Liver (tissue), 9 donors: ENCODE measurements around the gene CD28. TPM values are rescaled to one million over a fixed set of nuclear protein-coding genes. Genes with fewer than 3 reads are reported as not detected.

Experiments
- DNase-seq: peaks from one replicate; pipeline ENCODE4 v3.0.0-alpha.2; 2017; ENCODE audit warnings: low spot score
- H3K27ac ChIP-seq, 2 donors: one replicate each; pipeline ENCODE4 v1.7.0; 2013; ENCODE audit warnings: inconsistent platforms in 2 of 2, low read length in 2 of 2, control low read depth in 1 of 2, low read depth in 1 of 2, mild to moderate bottlenecking in 1 of 2
- H3K27me3 ChIP-seq, 4 donors: one replicate each; pipeline versions ENCODE4 v1.6.1 to v1.7.0; 2013; ENCODE audit warnings: low read length in 3 of 4, inconsistent platforms in 1 of 4, mild to moderate bottlenecking in 1 of 4, moderate library complexity in 1 of 4; ENCODE audit not compliant: control insufficient read depth in 4 of 4, insufficient read depth in 4 of 4
- H3K36me3 ChIP-seq, 4 donors: one replicate each; pipeline versions ENCODE4 v1.6.1 to v1.7.0; 2013; ENCODE audit warnings: low read length in 3 of 4, mild to moderate bottlenecking in 3 of 4, low read depth in 1 of 4, moderate library complexity in 1 of 4; ENCODE audit not compliant: control insufficient read depth in 4 of 4, insufficient read depth in 3 of 4
- H3K4me1 ChIP-seq, 4 donors: one replicate each; pipeline versions ENCODE4 v1.6.1 to v1.7.0; 2013; ENCODE audit warnings: low read length in 3 of 4, mild to moderate bottlenecking in 3 of 4, moderate library complexity in 1 of 4; ENCODE audit not compliant: control insufficient read depth in 4 of 4, insufficient read depth in 4 of 4
- H3K4me3 ChIP-seq, 3 donors: one replicate each; pipeline versions ENCODE4 v1.6.1 to v1.7.0; 2013; ENCODE audit warnings: low read length in 3 of 3, control low read depth in 1 of 3, low read depth in 1 of 3, mild to moderate bottlenecking in 1 of 3
- H3K9ac ChIP-seq, 2 donors: one replicate each; pipeline ENCODE4 v1.7.0; 2013; ENCODE audit warnings: low read length in 2 of 2, mild to moderate bottlenecking in 2 of 2, moderate library complexity in 2 of 2, control low read depth in 1 of 2, low read depth in 1 of 2
- H3K9me3 ChIP-seq, 4 donors: one replicate each; pipeline versions ENCODE4 v1.6.1 to v1.7.0; 2013; ENCODE audit warnings: low read length in 3 of 4; ENCODE audit not compliant: control insufficient read depth in 4 of 4
- ATF3 ChIP-seq: IDR thresholded peaks from 2 replicates; pipeline ENCODE4 v1.6.1; 2016; ENCODE audit warnings: antibody characterized with exemption
- CTCF ChIP-seq: fragments of 150-350 bp; IDR thresholded peaks from 2 replicates; pipeline ENCODE4 v1.5.1; 2017; ENCODE audit warnings: improper control_type of control experiment, low read depth, low read length; ENCODE audit not compliant: missing input control
- EGR1 ChIP-seq, 2 donors: IDR thresholded peaks; 2 replicates each; pipeline ENCODE4 v1.6.1; 2016 to 2018; ENCODE audit warnings: antibody characterized with exemption in 2 of 2, low read depth in 2 of 2
- FOXA1 ChIP-seq: IDR thresholded peaks from 2 replicates; pipeline ENCODE4 v1.6.1; 2016; ENCODE audit warnings: antibody characterized with exemption
- FOXA2 ChIP-seq: IDR thresholded peaks from 2 replicates; pipeline ENCODE4 v1.6.1; 2016; ENCODE audit warnings: antibody characterized with exemption
- GABPA ChIP-seq, 2 donors: IDR thresholded peaks in 1 of 2; conservative IDR thresholded peaks in 1 of 2; 2 replicates each; pipeline ENCODE4 v1.6.1; 2016; ENCODE audit warnings: antibody characterized with exemption in 2 of 2, mild to moderate bottlenecking in 1 of 2, moderate library complexity in 1 of 2
- HNF4A ChIP-seq, 2 donors: conservative IDR thresholded peaks; 2 replicates each; pipeline ENCODE4 v1.6.1; 2016; ENCODE audit warnings: antibody characterized with exemption in 2 of 2, mild to moderate bottlenecking in 2 of 2
- HNF4G ChIP-seq: IDR thresholded peaks from 2 replicates; pipeline ENCODE4 v1.6.1; 2016; ENCODE audit warnings: antibody characterized with exemption
- JUND ChIP-seq, 2 donors: IDR thresholded peaks; 2 replicates each; pipeline ENCODE4 v1.6.1; 2016; ENCODE audit warnings: antibody characterized with exemption in 2 of 2
- MAX ChIP-seq: IDR thresholded peaks from 2 replicates; pipeline ENCODE4 v1.6.1; 2016; ENCODE audit warnings: antibody characterized with exemption
- NR2F2 ChIP-seq: IDR thresholded peaks from 2 replicates; pipeline ENCODE4 v1.6.1; 2016; ENCODE audit warnings: antibody characterized with exemption
- RAD21 ChIP-seq, 2 donors: IDR thresholded peaks; 2 replicates each; pipeline ENCODE4 v1.6.1; 2016; ENCODE audit warnings: antibody characterized with exemption in 2 of 2, mild to moderate bottlenecking in 2 of 2
- REST ChIP-seq: IDR thresholded peaks from 2 replicates; pipeline ENCODE4 v1.6.1; 2016; ENCODE audit warnings: antibody characterized with exemption, mild to moderate bottlenecking
- RXRA ChIP-seq, 2 donors: IDR thresholded peaks; 2 replicates each; pipeline ENCODE4 v1.6.1; 2017 to 2018; ENCODE audit warnings: antibody characterized with exemption in 2 of 2, mild to moderate bottlenecking in 1 of 2
- SP1 ChIP-seq: IDR thresholded peaks from 2 replicates; pipeline ENCODE4 v1.6.1; 2018; ENCODE audit warnings: antibody characterized with exemption, mild to moderate bottlenecking
- TAF1 ChIP-seq: conservative IDR thresholded peaks from 2 replicates; pipeline ENCODE4 v1.6.1; 2016; ENCODE audit warnings: antibody characterized with exemption, mild to moderate bottlenecking
- YY1 ChIP-seq: IDR thresholded peaks from 2 replicates; pipeline ENCODE4 v1.6.1; 2016; ENCODE audit warnings: antibody characterized with exemption, mild to moderate bottlenecking
- ZBTB33 ChIP-seq: IDR thresholded peaks from 2 replicates; pipeline ENCODE4 v1.6.1; 2016; ENCODE audit warnings: antibody characterized with exemption
- WGBS: extraction: QIAGEN DNeasy Blood & Tissue Kit; methylation state at CpG from one replicate; pipeline ENCODE4 v1.1.7; 2013; 5-methylcytosine and 5-hydroxymethylcytosine counted together
- polyA plus RNA-seq, 2 donors: library from polyadenylated mRNA; stranded (reverse) in 1 of 2; unstranded in 1 of 2; fragments of 200-250 nt in 1 of 2; fragments of >200 nt in 1 of 2; fragmentation: Nextera tagmentation in 1 of 2; extraction: Ambion mirVana in 1 of 2; gene quantifications; one replicate each; pipeline versions ENCODE4 v1.2.1 to v1.2.3, GENCODE V29; 2013 to 2015
- total RNA-seq, 2 donors: library from RNA; depleted of rRNA; stranded (reverse); fragments of >200 nt; gene quantifications; one replicate each; pipeline ENCODE4 v1.2.3, GENCODE V29; 2014
- donor health status: healthy.
- donor health status: healthy.
- donor health status: healthy.
- donor health status: healthy.
- donor health status: healthy.

The CD28 gene
- total and polyA plus RNA-seq, 4 donors = 0.08 to 0.93 (median 0.33) TPM

GRCh38 chr2:203675086-203675485 lies 31.4 kb upstream of the CD28 start:
- no peak for DNase-seq
- Histone ChIP-seq H3K9ac (no peak overlapping the region), H3K27ac (no peak overlapping the region), H3K27me3 (no peaks in the 10 kb centered on the region), H3K36me3 (no peaks in the 10 kb centered on the region), H3K4me1 (no peaks in the 10 kb centered on the region), H3K4me3 (no peak overlapping the region), H3K9me3 (no peaks in the 10 kb centered on the region)
- 94% methylated on average over 3 of the region's 3 CpGs for WGBS
- TF ChIP-seq MAX (no peak), HNF4G (no peak), EGR1 (IDR thresholded peaks at IDR 0.05; ENCODE audit: low read depth in 2 of 2) (no peak)

- 98% methylated on average over 3 of the region's 3 CpGs for WGBS
- no peak overlapping the region for H3K27ac ChIP-seq
- no peak overlapping the region for H3K9ac ChIP-seq
- no peaks in the 10 kb centered on the region for H3K9me3 ChIP-seq
- no peaks in the 10 kb centered on the region for H3K27me3 ChIP-seq
- H3K36me3 ChIP-seq = no peaks in the 10 kb centered on the region
- H3K4me1 ChIP-seq = peaks cover 0 to 6% (median 3%) of the 10 kb centered on the region in 4 donors
- DNase-seq = no peak
- TF ChIP-seq JUND (IDR thresholded peaks at IDR 0.05) (no peak), RXRA (IDR thresholded peaks at IDR 0.05) (no peak), MAX (no peak), CTCF (no peak), SP1 (no peak), YY1 (no peak), GABPA (IDR thresholded peaks at IDR 0.05 in 1 of 2, conservative IDR thresholded peaks at IDR 0.05 in 1 of 2) (no peak), REST (no peak), HNF4G (no peak), FOXA1 (no peak), FOXA2 (no peak), NR2F2 (no peak), RAD21 (IDR thresholded peaks at IDR 0.05) (no peak), ZBTB33 (no peak), TAF1 (no peak), EGR1 (IDR thresholded peaks at IDR 0.05; ENCODE audit: low read depth in 2 of 2) (no peak), HNF4A (conservative IDR thresholded peaks at IDR 0.05) (no peak), ATF3 (no peak)
- no peak overlapping the region for H3K4me3 ChIP-seq
Measured at GRCh38 chr2:203678971-203679370, 27.5 kb upstream of the CD28 start.
